HL-60 (cell line): ENCODE data around the gene PKDCC.
"Not testable (repeated sequence)": the region's sequence is repeated elsewhere in the genome, so short reads cannot be mapped to it uniquely, and the experiment has no call there.

Source experiments
- DNase-seq, 2 experiments: peaks; one replicate each; pipeline ENCODE4 v3.0.0-alpha.2; 2010 to 2020; ENCODE audit warnings: low read depth in 1 of 2, low spot score in 1 of 2
- H3K27ac ChIP-seq: fragments of 250-450 bp; sonication (Bioruptor Pico); replicated peaks from 2 replicates; pipeline ENCODE4 v1.5.1; 2020; ENCODE audit warnings: mild to moderate bottlenecking, moderate library complexity
- H3K27me3 ChIP-seq: fragments of 250-450 bp; sonication (Bioruptor Pico); 2 replicates; pipeline ENCODE4 v1.5.1; 2021; ENCODE audit warnings: mild to moderate bottlenecking, moderate library complexity; ENCODE audit not compliant: insufficient read depth, poor library complexity, severe bottlenecking
- H3K4me3 ChIP-seq: replicated peaks from 2 replicates; pipeline ENCODE4 v1.5.1; 2011; ENCODE audit warnings: mild to moderate bottlenecking, control low read depth, low read length; ENCODE audit not compliant: insufficient read depth
- GABPA ChIP-seq: IDR thresholded peaks from 2 replicates; pipeline ENCODE4 v1.6.1; 2012; ENCODE audit warnings: low read depth
- POLR2AphosphoS5 ChIP-seq: IDR thresholded peaks from 2 replicates; pipeline ENCODE4 v1.6.1; 2012; ENCODE audit warnings: low read depth
- SPI1 ChIP-seq: IDR thresholded peaks from 2 replicates; pipeline ENCODE4 v1.6.1; 2012; ENCODE audit warnings: low read depth, mild to moderate bottlenecking, borderline replicate concordance
- TF ChIP-seq, protein P1 (sequence below): IDR thresholded peaks from 2 replicates; pipeline ENCODE4 v1.6.1; 2012; ENCODE audit warnings: low read depth; ENCODE audit not compliant: insufficient replicate concordance
- TF ChIP-seq, protein P2 (sequence below): IDR thresholded peaks from one replicate; pipeline ENCODE4 v1.5.1; 2011; ENCODE audit warnings: low read length, control low read depth, inconsistent platforms; ENCODE audit not compliant: insufficient read depth

The PKDCC gene

DNA sequence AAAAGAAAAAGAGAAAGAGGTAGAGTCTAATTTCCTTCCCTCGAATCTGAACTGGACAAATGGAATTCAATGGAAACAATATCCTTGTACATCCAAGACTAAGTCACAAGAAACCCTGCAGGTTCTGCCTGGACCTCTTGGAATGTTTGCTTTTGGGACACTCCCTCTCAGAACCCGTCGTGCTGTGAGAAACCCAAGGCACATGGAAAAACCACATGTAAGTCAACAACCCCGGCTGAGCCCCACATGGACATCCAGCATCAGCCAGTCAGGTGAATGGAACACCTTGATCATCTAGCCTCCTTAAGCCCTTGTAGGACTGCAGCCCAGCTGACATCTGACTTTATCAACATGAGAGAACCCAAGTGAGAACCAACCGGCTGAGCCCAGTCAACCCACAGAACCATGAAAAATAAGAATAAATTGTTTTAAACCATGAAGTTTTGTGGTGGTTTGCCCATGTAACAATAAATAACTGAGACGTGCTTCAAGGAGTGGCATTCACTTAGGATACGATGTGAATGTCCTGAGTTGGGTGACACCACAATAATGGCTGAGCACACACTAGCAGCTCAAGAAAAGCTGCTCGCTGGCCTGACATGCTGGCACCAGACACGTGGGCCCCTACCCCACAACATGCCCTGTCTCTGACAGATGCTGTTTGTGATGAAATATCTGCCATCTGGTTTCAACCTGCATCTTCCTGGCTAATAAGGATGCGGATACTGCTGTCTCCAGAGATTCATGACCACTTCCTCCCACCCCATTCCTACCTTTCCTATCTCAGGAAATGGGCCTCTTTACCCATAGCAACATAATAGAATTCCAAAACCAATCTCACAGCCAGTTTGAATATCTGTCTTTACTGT is 28.8 kb downstream of the PKDCC start:
- no peak for DNase-seq

DNA sequence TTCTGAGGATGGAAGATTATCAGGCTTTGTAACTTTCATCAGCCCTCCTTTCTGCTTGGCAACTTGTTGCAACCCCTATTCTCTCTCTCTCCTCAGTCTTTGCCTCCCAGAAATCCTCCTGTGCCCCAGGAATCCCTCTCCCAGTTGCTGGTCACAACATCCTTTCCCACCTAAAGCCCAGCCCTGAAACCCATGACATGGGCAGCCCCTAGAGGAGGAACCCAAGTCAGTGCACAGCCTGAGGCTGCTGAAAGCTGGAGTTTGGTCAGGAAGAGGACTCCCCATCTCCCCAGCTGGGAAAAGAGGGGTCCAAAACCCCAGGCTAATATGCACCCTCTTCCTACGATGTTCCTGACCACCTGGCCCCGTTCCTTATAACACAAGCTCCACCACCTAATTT is 29.5 kb downstream of the PKDCC start:
- Histone ChIP-seq H3K4me3 (no peak overlapping the region), H3K27me3 (no peaks in the 10 kb centered on the region), H3K27ac (no peak overlapping the region)
- no peak for DNase-seq
- TF ChIP-seq, protein P1, sequence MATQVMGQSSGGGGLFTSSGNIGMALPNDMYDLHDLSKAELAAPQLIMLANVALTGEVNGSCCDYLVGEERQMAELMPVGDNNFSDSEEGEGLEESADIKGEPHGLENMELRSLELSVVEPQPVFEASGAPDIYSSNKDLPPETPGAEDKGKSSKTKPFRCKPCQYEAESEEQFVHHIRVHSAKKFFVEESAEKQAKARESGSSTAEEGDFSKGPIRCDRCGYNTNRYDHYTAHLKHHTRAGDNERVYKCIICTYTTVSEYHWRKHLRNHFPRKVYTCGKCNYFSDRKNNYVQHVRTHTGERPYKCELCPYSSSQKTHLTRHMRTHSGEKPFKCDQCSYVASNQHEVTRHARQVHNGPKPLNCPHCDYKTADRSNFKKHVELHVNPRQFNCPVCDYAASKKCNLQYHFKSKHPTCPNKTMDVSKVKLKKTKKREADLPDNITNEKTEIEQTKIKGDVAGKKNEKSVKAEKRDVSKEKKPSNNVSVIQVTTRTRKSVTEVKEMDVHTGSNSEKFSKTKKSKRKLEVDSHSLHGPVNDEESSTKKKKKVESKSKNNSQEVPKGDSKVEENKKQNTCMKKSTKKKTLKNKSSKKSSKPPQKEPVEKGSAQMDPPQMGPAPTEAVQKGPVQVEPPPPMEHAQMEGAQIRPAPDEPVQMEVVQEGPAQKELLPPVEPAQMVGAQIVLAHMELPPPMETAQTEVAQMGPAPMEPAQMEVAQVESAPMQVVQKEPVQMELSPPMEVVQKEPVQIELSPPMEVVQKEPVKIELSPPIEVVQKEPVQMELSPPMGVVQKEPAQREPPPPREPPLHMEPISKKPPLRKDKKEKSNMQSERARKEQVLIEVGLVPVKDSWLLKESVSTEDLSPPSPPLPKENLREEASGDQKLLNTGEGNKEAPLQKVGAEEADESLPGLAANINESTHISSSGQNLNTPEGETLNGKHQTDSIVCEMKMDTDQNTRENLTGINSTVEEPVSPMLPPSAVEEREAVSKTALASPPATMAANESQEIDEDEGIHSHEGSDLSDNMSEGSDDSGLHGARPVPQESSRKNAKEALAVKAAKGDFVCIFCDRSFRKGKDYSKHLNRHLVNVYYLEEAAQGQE, result no peak
- TF ChIP-seq, protein P2, sequence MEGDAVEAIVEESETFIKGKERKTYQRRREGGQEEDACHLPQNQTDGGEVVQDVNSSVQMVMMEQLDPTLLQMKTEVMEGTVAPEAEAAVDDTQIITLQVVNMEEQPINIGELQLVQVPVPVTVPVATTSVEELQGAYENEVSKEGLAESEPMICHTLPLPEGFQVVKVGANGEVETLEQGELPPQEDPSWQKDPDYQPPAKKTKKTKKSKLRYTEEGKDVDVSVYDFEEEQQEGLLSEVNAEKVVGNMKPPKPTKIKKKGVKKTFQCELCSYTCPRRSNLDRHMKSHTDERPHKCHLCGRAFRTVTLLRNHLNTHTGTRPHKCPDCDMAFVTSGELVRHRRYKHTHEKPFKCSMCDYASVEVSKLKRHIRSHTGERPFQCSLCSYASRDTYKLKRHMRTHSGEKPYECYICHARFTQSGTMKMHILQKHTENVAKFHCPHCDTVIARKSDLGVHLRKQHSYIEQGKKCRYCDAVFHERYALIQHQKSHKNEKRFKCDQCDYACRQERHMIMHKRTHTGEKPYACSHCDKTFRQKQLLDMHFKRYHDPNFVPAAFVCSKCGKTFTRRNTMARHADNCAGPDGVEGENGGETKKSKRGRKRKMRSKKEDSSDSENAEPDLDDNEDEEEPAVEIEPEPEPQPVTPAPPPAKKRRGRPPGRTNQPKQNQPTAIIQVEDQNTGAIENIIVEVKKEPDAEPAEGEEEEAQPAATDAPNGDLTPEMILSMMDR, result no peak
- no peak for TF ChIP-seq GABPA
- no peak for TF ChIP-seq POLR2AphosphoS5
- no peak for TF ChIP-seq SPI1

More for the DNA sequence above, 28.8 kb downstream of the PKDCC start:
- Histone ChIP-seq H3K27ac (no peak overlapping the region), H3K4me3 (no peak overlapping the region), H3K27me3 (no peaks in the 10 kb centered on the region)
- TF ChIP-seq SPI1 (no peak), GABPA (no peak), POLR2AphosphoS5 (no peak)
- TF ChIP-seq, protein P2, result no peak
- TF ChIP-seq, protein P1, result no peak

DNA sequence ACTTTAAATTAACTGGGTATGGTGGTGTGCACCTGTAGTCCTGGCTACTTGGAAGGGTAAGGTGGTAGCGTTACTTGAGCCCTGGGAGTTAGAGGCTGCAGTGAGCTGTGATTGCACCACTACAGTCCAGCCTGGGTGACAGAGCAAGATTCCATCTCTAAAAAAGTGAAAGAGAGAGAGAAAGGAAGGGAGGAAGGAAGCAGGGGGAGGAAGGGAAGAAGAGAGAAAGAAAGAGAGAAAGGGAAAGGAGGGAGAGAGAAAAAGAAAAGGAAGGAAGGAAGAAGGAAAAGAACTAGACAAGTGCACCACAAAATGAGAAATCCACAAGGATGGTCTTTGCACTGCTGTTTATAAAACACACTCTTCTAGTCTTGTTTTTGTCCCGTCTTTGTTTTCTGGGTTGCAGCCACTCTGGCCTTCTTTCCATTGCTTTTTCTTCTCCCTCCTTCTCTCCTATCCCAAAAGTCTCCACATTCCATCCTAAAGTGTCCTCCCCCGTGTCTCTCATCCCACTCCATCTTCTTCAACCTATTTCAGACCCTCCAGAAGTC is 32.0 kb downstream of the PKDCC start:
- no peak overlapping the region for H3K27ac ChIP-seq
- TF ChIP-seq, protein P2, result no peak
- no peak for TF ChIP-seq GABPA
- H3K4me3 ChIP-seq, result no peak overlapping the region
- no peak for DNase-seq
- no peaks in the 10 kb centered on the region for H3K27me3 ChIP-seq

DNA sequence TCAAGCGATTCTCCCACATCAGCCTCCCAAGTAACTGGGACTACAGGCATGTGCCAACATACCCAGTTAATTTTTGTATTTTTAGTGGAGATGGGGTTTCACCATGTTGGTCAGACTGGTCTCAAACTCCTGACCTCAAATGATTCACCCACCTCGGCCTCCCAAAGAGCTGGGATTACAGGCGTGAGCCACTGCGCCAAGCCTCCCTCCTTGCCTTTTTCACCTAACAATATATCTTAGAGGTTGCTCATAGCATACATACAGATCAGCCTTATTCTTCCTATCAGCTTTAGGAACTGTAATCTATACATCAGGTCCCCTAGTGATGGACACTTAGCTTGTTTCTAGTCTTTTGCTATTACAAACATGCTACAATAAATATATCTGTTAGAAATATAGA is 33.3 kb downstream of the PKDCC start:
- not testable (repeated sequence) for H3K4me3 ChIP-seq, H3K27ac ChIP-seq, H3K27me3 ChIP-seq, DNase-seq
